ENCODE results near the gene GUCY1A2.
"Not testable (repeated sequence)": the region's sequence is repeated elsewhere in the genome, so short reads cannot be mapped to it uniquely, and the experiment has no call there.

GUCY1A2 gene
- 0 to 0.14 reads per million in 2 donors for total RNA-seq

DNA sequence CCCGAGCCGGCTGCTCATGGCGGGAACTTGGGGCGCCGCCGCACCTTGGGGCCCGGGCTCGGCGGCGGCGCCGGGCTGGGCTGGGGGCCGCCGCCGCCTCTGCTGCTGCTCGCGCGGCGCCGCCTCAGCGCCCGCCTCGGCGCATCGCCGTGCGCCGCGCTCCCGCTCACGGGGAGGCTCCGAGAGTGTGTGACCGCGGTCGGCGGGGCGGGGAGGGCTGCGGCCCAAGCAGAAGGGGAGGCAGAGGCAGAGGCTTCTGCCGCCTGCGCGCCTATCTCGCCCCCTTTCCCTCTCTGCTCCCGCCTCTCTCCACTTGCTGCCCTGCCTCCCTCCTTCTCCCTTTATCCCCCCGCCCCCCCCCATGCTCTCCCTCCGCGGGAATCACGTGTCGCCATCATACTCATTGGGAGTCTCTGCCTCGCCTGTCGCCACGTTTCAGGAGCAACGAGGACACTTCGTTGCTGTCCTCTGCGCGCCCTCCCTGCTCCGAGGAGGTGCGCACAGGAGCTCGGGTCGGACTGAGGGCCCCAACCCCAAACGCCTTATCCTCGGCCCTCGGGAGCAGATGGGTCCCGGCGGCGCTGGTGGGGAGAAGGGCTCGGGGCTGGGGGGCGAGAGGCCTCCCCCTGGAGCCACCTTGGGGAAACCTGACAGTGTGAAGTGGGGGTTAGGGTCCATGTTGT, at the start of gene GUCY1A2:
GUCY1A2 (minus strand) TSS at position 258 of the 683 bp plus-strand sequence. CDS start 421 bp downstream, outside the sequence.
- DNase-seq = no peak

DNA sequence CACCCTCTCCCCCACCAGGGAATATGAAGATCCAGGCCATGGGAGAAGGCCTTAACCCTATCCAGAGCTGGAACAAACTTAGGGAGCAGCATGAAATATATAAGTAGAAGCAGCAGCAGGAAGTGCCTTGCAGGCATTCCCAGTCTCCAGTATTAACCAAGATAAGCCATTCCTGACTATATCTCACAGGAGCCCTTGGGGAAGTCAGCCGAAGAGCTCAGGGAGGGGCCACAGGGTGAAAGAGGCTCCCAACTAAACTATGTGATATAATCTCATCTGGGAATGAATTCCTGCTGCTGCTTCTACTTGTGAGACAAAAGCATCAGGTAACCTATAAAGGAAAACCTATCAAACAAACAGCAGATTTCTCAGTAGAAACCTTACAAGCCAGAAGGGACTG, 36.1 kb upstream of the GUCY1A2 start:
- no peak for DNase-seq

DNA sequence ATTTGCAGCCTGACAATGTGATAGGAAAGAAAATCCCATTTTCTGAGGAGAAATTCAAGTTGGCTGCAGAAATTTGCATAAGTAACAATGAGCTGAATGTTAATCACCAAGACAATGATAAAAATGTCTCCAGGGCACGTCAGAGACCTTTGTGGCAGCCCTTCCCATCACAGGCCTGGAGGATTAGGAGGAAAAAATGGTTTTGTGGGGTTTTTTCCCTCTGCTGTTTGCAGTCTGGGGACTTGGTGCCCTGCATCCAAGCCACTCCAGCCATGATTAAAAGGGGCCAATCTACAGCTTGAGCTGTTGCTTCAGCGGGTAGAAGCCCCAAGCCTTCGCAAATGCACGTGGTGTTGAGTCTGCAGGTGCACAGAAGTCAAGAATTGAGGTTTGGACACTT, 33.1 kb upstream of the GUCY1A2 start:
- not testable (repeated sequence) for DNase-seq

DNA sequence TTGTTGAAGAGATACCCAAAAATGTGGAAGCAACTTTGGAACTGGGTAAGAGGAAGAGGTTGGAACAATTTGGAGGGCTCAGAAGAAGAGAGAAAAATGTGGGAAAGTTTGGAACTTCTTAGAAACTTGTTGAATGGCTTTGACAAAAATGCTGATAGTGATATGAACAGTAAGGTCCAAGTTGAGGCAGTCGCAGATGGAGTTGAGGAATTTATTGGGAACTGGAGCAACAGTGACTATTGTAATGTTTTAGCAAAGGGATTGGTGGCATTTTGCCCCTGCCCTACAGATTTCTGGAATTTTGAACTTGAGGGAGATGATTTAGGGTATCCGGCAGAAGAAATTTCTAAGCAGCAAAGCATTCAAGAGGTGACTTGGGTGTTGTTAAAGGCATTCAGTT, 32.6 kb upstream of the GUCY1A2 start:
- not testable (repeated sequence) for DNase-seq

GRCh38 chr11:107050121-107050520, 31.8 kb upstream of the GUCY1A2 start:
- DNase-seq = no peak

GRCh38 chr11:107044503-107044902, 26.2 kb upstream of the GUCY1A2 start:
- DNase-seq = no peak

DNA sequence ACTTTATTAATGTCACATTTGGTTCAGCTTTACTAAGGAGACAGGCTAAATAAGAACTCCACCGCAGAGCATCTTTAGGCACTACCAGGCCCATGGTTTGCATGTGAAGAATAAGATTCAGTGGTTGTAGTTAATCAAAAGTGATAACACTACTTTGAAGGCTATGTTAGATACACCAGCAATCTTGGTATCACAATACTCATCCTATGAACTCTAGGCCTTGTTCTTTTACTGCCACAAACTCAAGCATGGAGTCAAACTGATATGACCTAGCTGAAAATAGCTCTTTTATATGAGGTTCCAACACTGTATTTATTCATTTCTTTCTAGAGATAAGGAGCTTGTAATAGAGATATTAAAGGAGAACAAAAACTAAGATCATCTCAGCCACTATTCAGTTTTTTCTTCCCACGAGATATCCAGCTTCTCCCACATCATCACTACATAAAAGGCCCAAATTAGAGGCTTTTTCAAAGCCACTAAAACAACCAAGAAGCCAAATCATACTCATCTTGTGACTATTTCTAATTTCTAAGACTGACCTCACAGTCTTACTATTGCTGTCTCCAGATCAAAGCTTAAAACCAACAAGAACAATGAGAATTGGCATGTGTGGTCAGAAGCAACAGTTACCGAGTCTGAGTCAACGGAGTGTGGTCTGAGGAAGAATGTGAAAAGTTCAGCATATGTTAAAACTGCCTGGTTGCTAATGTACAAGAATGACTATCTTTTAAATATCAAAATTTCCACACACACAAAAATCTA, 25.1 kb upstream of the GUCY1A2 start:
- DNase-seq = no peak

GRCh38 chr11:107042748-107043147, 24.5 kb upstream of the GUCY1A2 start:
- no peak for DNase-seq

DNA sequence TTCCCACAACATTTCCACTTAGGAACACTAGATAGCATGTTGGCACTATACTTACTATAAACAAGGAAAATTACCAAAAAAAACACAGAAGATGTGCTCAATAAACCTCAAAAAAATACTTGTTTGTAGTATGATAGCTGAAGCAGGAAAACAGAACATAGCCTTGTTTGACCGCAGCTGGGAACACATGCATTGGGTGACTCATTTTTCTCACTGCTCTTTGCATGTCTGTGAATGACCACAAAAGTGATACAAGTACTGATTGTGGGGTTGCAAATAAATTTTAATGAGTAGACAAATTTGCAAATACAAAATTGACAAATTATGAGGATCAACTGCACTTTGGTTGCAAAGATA, 22.8 kb upstream of the GUCY1A2 start:
- no peak for DNase-seq

GRCh38 chr11:107040433-107041087, 22.3 kb upstream of the GUCY1A2 start:
- DNase-seq = no peak

- DNase-seq = no peak
Measured at GRCh38 chr11:107025673-107026072, 7.4 kb upstream of the GUCY1A2 start.

DNA sequence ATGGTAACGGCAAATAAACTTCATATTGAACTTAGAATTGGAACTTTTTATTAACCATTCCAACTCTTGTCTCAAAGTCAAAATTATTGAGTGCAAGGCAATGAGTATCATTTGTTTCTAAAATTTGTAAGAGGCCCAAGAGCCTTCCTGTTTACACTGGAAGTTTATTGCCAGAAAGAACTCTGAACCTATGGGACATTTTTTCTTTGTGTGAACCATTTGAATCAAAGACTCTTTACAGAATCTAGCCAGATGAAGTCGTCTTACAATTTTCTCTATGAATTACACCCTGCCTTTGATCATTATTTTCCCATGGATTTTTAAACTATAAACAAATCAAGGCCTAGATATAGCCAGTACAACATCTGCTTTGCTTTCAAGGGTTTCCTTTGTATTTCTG, 2.3 kb upstream of the GUCY1A2 start:
- no peak for DNase-seq

- DNase-seq = no peak
Measured at GRCh38 chr11:107018902-107019493, 722 bp upstream of the GUCY1A2 start.

DNA sequence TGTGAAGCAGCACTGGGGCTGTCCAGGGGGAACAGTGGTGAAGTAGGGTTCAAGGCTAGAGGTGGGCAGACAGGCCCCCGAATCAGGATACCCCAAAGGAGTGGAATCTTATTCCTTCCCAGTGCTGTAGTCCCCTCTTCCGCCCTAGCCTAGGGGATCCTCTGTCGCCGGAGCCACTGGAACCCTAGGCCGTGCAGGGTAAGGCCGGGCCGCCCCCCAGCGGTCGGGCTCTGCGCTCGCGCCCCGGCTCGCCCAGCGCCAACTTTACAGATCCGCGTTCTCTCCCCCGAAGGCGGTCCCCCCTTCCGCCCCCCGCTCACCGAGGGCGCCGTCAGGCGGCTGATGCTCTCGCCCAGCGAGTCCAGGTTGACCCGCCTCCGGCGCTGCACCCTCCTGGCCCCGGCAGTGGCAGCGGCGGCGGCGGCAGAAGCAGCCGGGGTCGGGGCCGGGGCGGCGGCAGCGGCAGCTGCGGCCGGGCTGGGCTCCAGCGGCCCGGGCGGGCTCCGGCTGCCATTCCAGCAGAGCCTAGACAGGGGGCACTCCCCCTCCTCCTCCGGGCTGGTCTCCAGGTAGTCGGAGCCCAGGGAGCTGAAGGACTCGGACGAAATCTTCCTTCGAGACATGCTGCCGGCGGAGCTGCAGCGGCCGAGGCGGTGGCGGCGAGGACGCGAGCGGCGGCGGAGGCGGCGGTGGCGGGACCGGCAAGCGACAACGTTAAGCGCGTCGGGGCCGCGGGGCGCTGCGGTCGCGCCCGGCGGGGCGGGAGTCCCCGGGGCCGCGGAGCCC, 650 bp downstream of the GUCY1A2 start:
- no peak for DNase-seq

DNA sequence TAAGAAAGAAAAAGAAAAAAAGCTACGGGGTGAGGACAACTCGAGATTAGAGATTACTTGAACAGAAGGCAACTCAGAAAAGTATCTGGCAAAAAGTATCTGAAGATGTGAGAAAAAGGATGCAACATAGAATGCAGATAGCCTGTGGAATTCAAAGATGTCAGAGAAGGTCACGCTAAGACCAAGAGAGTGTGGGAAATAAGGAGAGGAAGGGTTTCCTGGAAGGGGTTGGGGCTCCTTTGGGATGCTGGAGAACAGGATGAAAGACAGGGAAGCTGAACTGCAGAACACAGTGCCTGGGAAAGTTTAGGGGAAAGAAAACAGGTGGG, 1.2 kb downstream of the GUCY1A2 start:
- no peak for DNase-seq

DNA sequence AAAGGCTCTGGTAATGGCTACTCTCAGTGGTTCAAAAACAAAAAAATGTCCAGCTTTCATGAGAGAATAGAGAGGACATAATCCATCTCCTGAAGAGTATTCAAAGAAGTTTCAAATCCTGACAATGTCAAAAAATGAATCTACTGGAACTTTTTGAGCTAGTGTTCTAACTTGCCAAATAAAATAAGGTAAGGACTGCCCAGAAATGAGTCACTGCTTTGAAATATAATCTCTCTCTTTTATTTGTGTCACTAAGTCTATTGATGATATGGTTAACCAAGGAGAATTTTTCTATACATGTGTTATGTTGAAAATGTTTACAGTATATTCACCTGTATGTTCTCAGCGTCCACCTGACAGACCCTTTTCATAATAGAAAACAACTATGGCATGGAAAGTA, 3.4 kb downstream of the GUCY1A2 start:
- no peak for DNase-seq

DNA sequence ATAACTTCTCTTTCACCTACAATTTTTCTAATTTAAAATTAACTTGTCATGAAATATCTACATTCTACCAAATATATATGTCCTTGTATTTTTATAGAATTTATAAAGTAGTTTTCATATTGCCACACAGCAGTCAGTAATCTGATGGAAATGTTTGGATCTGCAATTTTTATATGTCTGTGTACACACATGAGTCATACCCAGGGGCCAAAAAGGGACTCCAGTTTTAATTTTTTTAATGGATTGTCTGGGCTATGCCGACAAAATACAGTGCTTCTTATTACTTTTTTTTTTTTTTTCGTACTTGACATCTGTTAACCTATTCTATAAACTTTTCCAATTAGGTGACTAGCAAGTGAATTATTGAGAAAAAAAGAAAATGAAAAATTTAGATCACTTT, 6.3 kb downstream of the GUCY1A2 start:
- no peak for DNase-seq

- DNase-seq = no peak
Measured at GRCh38 chr11:107009190-107009589, 9.1 kb downstream of the GUCY1A2 start.

- DNase-seq = no peak
Measured at GRCh38 chr11:107006076-107006833, 12.0 kb downstream of the GUCY1A2 start.

- no peak for DNase-seq
Measured at GRCh38 chr11:106999196-106999595, 19.1 kb downstream of the GUCY1A2 start.

DNA sequence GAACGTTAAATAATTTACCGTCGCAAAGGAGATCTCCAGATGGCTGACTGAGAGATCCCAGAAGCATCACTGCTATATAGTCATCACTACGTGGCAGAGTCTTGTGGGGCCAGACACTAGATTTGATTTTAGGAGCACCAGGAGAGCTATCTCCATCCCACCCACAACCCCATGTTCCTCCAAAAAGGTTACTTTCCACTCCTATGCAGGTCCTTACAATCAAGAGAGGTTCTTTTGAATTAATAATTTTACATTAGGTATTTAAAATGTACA, 19.4 kb downstream of the GUCY1A2 start:
- no peak for DNase-seq
